IMR-90 (cell line): ENCODE data around the gene CREG1. TPM values are rescaled to one million over a fixed set of nuclear protein-coding genes. Genes with fewer than 3 reads are reported as not detected.

Source experiments
- ATAC-seq: fragments of 200-7000 bp; cut with Tn5 transposase; 2 replicates; pipeline ENCODE4 v1.9.1; 2020; ENCODE audit warnings: low read depth, mild to moderate bottlenecking, moderate library complexity
- BruUV-seq: library from RNA; stranded (reverse); fragments of 400-500 nt; replicated peaks from 2 replicates; lab custom pipeline; 2021; lab: Mats Ljungman, UMichigan
- CTCF ChIA-PET: fragments of 300-600 bp; formaldehyde crosslinking; extraction: SDS; loops from one replicate; lab custom pipeline; 2021; ENCODE audit warnings: antibody characterized with exemption; lab: Yijun Ruan, JAX
- POLR2A ChIA-PET: fragments of 300-600 bp; sonication (Branson Sonifier 250); formaldehyde crosslinking; loops from one replicate; lab custom pipeline; 2022; ENCODE audit warnings: antibody characterized with exemption; ENCODE audit not compliant: unreplicated experiment; lab: Charles Lee
- DNase-seq: peaks from one replicate; pipeline ENCODE4 v3.0.0; 2013
- H2AFZ ChIP-seq: replicated peaks from 2 replicates; pipeline ENCODE3; 2013; ENCODE audit warnings: low read length, mild to moderate bottlenecking; ENCODE audit not compliant: poor library complexity
- H2AK5ac ChIP-seq: 2 replicates; pipeline ENCODE4 v1.6.1; 2013; ENCODE audit warnings: low read depth, low read length, inconsistent platforms
- H2AK9ac ChIP-seq: replicated peaks from 2 replicates; pipeline ENCODE3; 2013; ENCODE audit warnings: mild to moderate bottlenecking, low read depth, low read length, moderate library complexity; ENCODE audit not compliant: poor library complexity
- H2BK120ac ChIP-seq: 2 replicates; pipeline ENCODE4 v1.6.1; 2013; ENCODE audit warnings: low read depth, low read length, inconsistent platforms
- H2BK15ac ChIP-seq: 3 replicates; pipeline ENCODE4 v1.6.1; 2013; ENCODE audit warnings: low read depth, low read length, inconsistent platforms
- H2BK20ac ChIP-seq: 2 replicates; pipeline ENCODE4 v1.6.1; 2013; ENCODE audit warnings: low read depth, mild to moderate bottlenecking, inconsistent platforms, low read length, moderate library complexity
- H2BK5ac ChIP-seq: 2 replicates; pipeline ENCODE4 v1.6.1; 2013; ENCODE audit warnings: mild to moderate bottlenecking, low read depth, low read length, inconsistent platforms; ENCODE audit not compliant: poor library complexity, severe bottlenecking
- H3K14ac ChIP-seq: replicated peaks from 2 replicates; pipeline ENCODE4 v1.6.1; 2013; ENCODE audit warnings: low read depth, low read length, inconsistent platforms
- H3K18ac ChIP-seq: 2 replicates; pipeline ENCODE4 v1.6.1; 2013; ENCODE audit warnings: low read depth, low read length, control low read depth
- H3K23ac ChIP-seq: 2 replicates; pipeline ENCODE4 v1.6.1; 2013; ENCODE audit warnings: low read depth, low read length, inconsistent platforms
- H3K27ac ChIP-seq: 2 replicates; pipeline ENCODE4 v1.5.1; 2013; ENCODE audit warnings: mild to moderate bottlenecking, control low read depth, low read length; ENCODE audit not compliant: insufficient read depth
- H3K27me3 ChIP-seq: 2 replicates; pipeline ENCODE4 v1.6.1; 2013; ENCODE audit warnings: low read length; ENCODE audit not compliant: control insufficient read depth, insufficient read depth
- H3K36me3 ChIP-seq: 2 replicates; pipeline ENCODE4 v1.6.1; 2013; ENCODE audit warnings: low read length, mixed read lengths; ENCODE audit not compliant: control insufficient read depth, insufficient read depth
- H3K4ac ChIP-seq: 2 replicates; pipeline ENCODE4 v1.6.1; 2013; ENCODE audit warnings: low read depth, low read length, inconsistent platforms
- H3K4me1 ChIP-seq: 2 replicates; pipeline ENCODE4 v1.6.1; 2013; ENCODE audit warnings: low read length, mixed read lengths; ENCODE audit not compliant: control insufficient read depth, insufficient read depth
- H3K4me2 ChIP-seq: 2 replicates; pipeline ENCODE4 v1.6.1; 2013; ENCODE audit warnings: low read depth, mild to moderate bottlenecking, control low read depth, low read length, moderate library complexity
- H3K4me3 ChIP-seq: 2 replicates; pipeline ENCODE4 v1.5.1; 2013; ENCODE audit warnings: low read depth, mild to moderate bottlenecking, control low read depth, low read length, moderate library complexity; ENCODE audit not compliant: insufficient read depth
- H3K56ac ChIP-seq: 2 replicates; pipeline ENCODE4 v1.6.1; 2013; ENCODE audit warnings: low read length, inconsistent platforms; ENCODE audit not compliant: insufficient read depth; ENCODE audit errors: extremely low read depth
- H3K79me1 ChIP-seq, 2 experiments: 2 replicates each; pipeline ENCODE4 v1.6.1; 2013; ENCODE audit warnings: low read length in 2 of 2, inconsistent platforms in 1 of 2, low read depth in 1 of 2
- H3K9ac ChIP-seq: 2 replicates; pipeline ENCODE4 v1.6.1; 2013; ENCODE audit warnings: low read depth, low read length, control low read depth
- H3K9me1 ChIP-seq: 2 replicates; pipeline ENCODE4 v1.6.1; 2013; ENCODE audit warnings: low read length, inconsistent platforms; ENCODE audit not compliant: insufficient read depth
- H3K9me3 ChIP-seq: 2 replicates; pipeline ENCODE4 v1.6.1; 2013; ENCODE audit warnings: low read length; ENCODE audit not compliant: control insufficient read depth, insufficient read depth
- H4K20me1 ChIP-seq: 2 replicates; pipeline ENCODE4 v1.6.1; 2013; ENCODE audit warnings: low read length, inconsistent platforms; ENCODE audit not compliant: insufficient read depth
- H4K5ac ChIP-seq: 2 replicates; pipeline ENCODE4 v1.6.1; 2013; ENCODE audit warnings: mild to moderate bottlenecking, low read depth, low read length, control low read depth
- H4K8ac ChIP-seq, 2 experiments: 2 replicates each; pipeline ENCODE4 v1.6.1; 2013; ENCODE audit warnings: low read depth in 2 of 2, low read length in 2 of 2, control low read depth in 1 of 2, inconsistent platforms in 1 of 2
- H4K91ac ChIP-seq: 2 replicates; pipeline ENCODE4 v1.6.1; 2013; ENCODE audit warnings: low read depth, low read length, inconsistent platforms; ENCODE audit not compliant: insufficient read depth
- BHLHE40 ChIP-seq: fragments of 150-350 bp; IDR thresholded peaks from 2 replicates; pipeline ENCODE4 v1.6.1; 2016; ENCODE audit warnings: mild to moderate bottlenecking, low read depth, low read length
- CEBPB ChIP-seq: IDR thresholded peaks from 2 replicates; pipeline ENCODE4 v1.6.1; 2012; ENCODE audit warnings: low read depth, low read length, improper control_type of control experiment
- CHD1 ChIP-seq: IDR thresholded peaks from 2 replicates; pipeline ENCODE4 v1.6.1; 2012; ENCODE audit warnings: low read depth, low read length, improper control_type of control experiment
- FOS ChIP-seq: fragments of 150-350 bp; IDR thresholded peaks from 2 replicates; pipeline ENCODE4 v1.6.1; 2016; ENCODE audit warnings: low read depth, low read length
- MAFK ChIP-seq: IDR thresholded peaks from 2 replicates; pipeline ENCODE4 v1.6.1; 2012; ENCODE audit warnings: low read depth, low read length, improper control_type of control experiment
- MAZ ChIP-seq: IDR thresholded peaks from 2 replicates; pipeline ENCODE4 v1.6.1; 2012; ENCODE audit warnings: low read depth, mild to moderate bottlenecking, low read length, improper control_type of control experiment, moderate library complexity, borderline replicate concordance
- MXI1 ChIP-seq: IDR thresholded peaks from 2 replicates; pipeline ENCODE4 v1.6.1; 2012; ENCODE audit warnings: low read depth, mild to moderate bottlenecking, low read length, moderate library complexity, borderline replicate concordance
- NFE2L2 ChIP-seq: fragments of 150-350 bp; IDR thresholded peaks from 2 replicates; pipeline ENCODE4 v1.6.1; 2016; ENCODE audit warnings: low read depth, mild to moderate bottlenecking, low read length
- POLR2A ChIP-seq: IDR thresholded peaks from 2 replicates; pipeline ENCODE4 v1.6.1; 2012; ENCODE audit warnings: mild to moderate bottlenecking, low read depth, low read length
- RAD21 ChIP-seq: IDR thresholded peaks from 2 replicates; pipeline ENCODE4 v1.6.1; 2012; ENCODE audit warnings: low read length, improper control_type of control experiment
- RCOR1 ChIP-seq: IDR thresholded peaks from 2 replicates; pipeline ENCODE4 v1.6.1; 2012; ENCODE audit warnings: mild to moderate bottlenecking, low read length, improper control_type of control experiment; ENCODE audit not compliant: insufficient replicate concordance
- RFX5 ChIP-seq: IDR thresholded peaks from 2 replicates; pipeline ENCODE4 v1.8.0; 2012; ENCODE audit warnings: low read depth, mild to moderate bottlenecking, low read length, moderate library complexity
- SMC3 ChIP-seq: fragments of 150-350 bp; IDR thresholded peaks from 2 replicates; pipeline ENCODE4 v1.6.1; 2016; ENCODE audit warnings: low read depth, mild to moderate bottlenecking, antibody characterized with exemption, low read length, moderate library complexity
- WGBS, 2 experiments: methylation state at CpG; one replicate each; pipeline versions ENCODE4 v1.1.5 to v1.1.7; 2013; ENCODE audit warnings: missing lambda C conversion rate in 2 of 2; ENCODE audit not compliant: insufficient read length in 1 of 2; ENCODE audit errors: extremely low coverage in 2 of 2; 5-methylcytosine and 5-hydroxymethylcytosine counted together
- dilution Hi-C: fragments of 300-500 bp; cut with HindIII; formaldehyde crosslinking; loops from one replicate; pipeline ENCODE4 v1.14.3; 2018; ENCODE audit warnings: low sequenced_read_pairs; ENCODE audit not compliant: unreplicated experiment
- in situ Hi-C: fragments of 300-500 bp; cut with MboI; formaldehyde crosslinking; loops from 3 replicates; pipeline ENCODE4 v1.14.3; 2019; ENCODE audit warnings: low sequenced_read_pairs, inconsistent platforms, mixed read lengths
- intact Hi-C: fragments of 100-400 bp; cut with micrococcal nuclease; formaldehyde crosslinking; loops from 2 replicates; pipeline ENCODE4 v1.10.0; 2022
- polyA plus RNA-seq, 3 experiments: library from polyadenylated mRNA; depleted of rRNA; stranded (reverse); fragments of >200 nt; gene quantifications; 2 replicates each; pipeline ENCODE4 v1.2.3, GENCODE V29; 2012; ENCODE audit warnings: low replicate concordance in 1 of 3
- total RNA-seq: library from RNA; depleted of rRNA; stranded (reverse); fragments of >200 nt; gene quantifications from 2 replicates; pipeline ENCODE4 v1.2.3, GENCODE V29; 2012
- TF ChIP-seq, protein P1 (sequence below): conservative IDR thresholded peaks from 2 replicates; pipeline ENCODE4 v1.5.1; 2012; ENCODE audit warnings: mild to moderate bottlenecking, low read depth, low read length, improper control_type of control experiment
- TF ChIP-seq, protein P2 (sequence below): fragments of 150-350 bp; IDR thresholded peaks from 2 replicates; pipeline ENCODE4 v1.6.1; 2017; ENCODE audit warnings: mild to moderate bottlenecking, antibody characterized with exemption, low read length, low read depth
- TF ChIP-seq, protein P3 (sequence below): fragments of 150-350 bp; IDR thresholded peaks from 2 replicates; pipeline ENCODE4 v1.6.1; 2016; ENCODE audit warnings: low read depth, mild to moderate bottlenecking, low read length, moderate library complexity, borderline replicate concordance

The CREG1 gene
- total and polyA plus RNA-seq, 2 of the 4 experiments (the other 2 are of a cell fraction): 2.9 to 6.4 TPM

DNA sequence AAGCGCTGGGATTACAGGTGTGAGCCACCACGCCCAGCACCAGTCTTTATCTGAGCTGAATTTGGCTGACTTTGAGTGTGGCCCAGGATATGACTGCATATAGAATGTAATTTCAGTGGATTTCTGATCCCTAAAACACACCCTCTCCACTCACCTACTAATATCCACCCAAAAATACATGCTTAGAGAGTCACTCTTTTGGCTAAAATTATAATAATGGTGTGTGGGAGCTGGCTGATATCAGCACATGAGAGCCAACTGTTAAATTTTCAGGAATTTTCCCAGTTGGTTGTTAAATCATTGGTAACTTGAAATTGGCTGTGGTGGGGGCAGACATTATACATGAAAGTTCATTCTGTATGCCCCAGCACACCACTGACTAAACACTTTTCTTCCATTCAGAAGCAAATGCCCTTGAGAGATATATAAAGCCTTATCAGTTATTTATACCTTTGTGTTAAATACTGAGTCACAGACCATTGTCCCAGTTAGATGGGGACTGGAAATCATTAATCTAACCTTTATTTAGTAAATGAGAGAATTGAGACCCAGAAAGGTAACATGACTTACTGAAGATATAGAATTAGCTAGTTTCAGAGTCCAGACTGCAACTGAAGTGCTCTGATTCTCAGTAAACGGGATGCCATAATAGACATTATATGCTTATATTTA is 25.4 kb downstream of the CREG1 start:
- H4K5ac ChIP-seq: no peak overlapping the region
- H3K27me3 ChIP-seq: peaks cover 11% of the 10 kb centered on the region
- no peaks in the 10 kb centered on the region for H3K36me3 ChIP-seq
- H3K4ac ChIP-seq: no peak overlapping the region
- H2BK120ac ChIP-seq: no peak overlapping the region
- no TSS peak for BruUV-seq
- no peak for DNase-seq
- dilution Hi-C loops: no loop called here
- no peaks in the 10 kb centered on the region for H3K9me1 ChIP-seq
- ChIA-PET POLR2A (no interaction called here), CTCF (interaction anchor here (0.6 to 1.3 kb wide), 3 partner anchors 11 to 134 kb away, joined by 3 to 4 read pairs (median 4); no protein-coding TSS in a partner anchor)
- H2BK15ac ChIP-seq: no peak overlapping the region
- H3K56ac ChIP-seq: no peak overlapping the region
- no peak overlapping the region for H2AK5ac ChIP-seq
- in situ Hi-C loops: no loop called here
- no peak overlapping the region for H2BK20ac ChIP-seq
- no peak overlapping the region for H2AK9ac ChIP-seq
- no peak overlapping the region for H3K4me3 ChIP-seq
- no peak overlapping the region for H3K23ac ChIP-seq
- no peak overlapping the region for H3K4me2 ChIP-seq
- no peak overlapping the region for H3K27ac ChIP-seq
- TF ChIP-seq POLR2A: no peak
- no peak for TF ChIP-seq CEBPB
- no peak for TF ChIP-seq RCOR1
- no peak for TF ChIP-seq RAD21
- TF ChIP-seq, protein P1, sequence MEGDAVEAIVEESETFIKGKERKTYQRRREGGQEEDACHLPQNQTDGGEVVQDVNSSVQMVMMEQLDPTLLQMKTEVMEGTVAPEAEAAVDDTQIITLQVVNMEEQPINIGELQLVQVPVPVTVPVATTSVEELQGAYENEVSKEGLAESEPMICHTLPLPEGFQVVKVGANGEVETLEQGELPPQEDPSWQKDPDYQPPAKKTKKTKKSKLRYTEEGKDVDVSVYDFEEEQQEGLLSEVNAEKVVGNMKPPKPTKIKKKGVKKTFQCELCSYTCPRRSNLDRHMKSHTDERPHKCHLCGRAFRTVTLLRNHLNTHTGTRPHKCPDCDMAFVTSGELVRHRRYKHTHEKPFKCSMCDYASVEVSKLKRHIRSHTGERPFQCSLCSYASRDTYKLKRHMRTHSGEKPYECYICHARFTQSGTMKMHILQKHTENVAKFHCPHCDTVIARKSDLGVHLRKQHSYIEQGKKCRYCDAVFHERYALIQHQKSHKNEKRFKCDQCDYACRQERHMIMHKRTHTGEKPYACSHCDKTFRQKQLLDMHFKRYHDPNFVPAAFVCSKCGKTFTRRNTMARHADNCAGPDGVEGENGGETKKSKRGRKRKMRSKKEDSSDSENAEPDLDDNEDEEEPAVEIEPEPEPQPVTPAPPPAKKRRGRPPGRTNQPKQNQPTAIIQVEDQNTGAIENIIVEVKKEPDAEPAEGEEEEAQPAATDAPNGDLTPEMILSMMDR: no peak
- no peak for TF ChIP-seq CHD1
- no peak for TF ChIP-seq BHLHE40
- TF ChIP-seq RFX5: no peak
- TF ChIP-seq MAFK: no peak
- no peak for TF ChIP-seq MAZ
- no peak for TF ChIP-seq SMC3
- TF ChIP-seq, protein P2, sequence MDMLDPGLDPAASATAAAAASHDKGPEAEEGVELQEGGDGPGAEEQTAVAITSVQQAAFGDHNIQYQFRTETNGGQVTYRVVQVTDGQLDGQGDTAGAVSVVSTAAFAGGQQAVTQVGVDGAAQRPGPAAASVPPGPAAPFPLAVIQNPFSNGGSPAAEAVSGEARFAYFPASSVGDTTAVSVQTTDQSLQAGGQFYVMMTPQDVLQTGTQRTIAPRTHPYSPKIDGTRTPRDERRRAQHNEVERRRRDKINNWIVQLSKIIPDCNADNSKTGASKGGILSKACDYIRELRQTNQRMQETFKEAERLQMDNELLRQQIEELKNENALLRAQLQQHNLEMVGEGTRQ: no peak
- no peak for TF ChIP-seq NFE2L2
- TF ChIP-seq, protein P3, sequence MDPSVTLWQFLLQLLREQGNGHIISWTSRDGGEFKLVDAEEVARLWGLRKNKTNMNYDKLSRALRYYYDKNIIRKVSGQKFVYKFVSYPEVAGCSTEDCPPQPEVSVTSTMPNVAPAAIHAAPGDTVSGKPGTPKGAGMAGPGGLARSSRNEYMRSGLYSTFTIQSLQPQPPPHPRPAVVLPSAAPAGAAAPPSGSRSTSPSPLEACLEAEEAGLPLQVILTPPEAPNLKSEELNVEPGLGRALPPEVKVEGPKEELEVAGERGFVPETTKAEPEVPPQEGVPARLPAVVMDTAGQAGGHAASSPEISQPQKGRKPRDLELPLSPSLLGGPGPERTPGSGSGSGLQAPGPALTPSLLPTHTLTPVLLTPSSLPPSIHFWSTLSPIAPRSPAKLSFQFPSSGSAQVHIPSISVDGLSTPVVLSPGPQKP: no peak
- no peak for TF ChIP-seq FOS
- TF ChIP-seq MXI1: no peak
- WGBS, 2 experiments: no CpG with 5 or more reads among the region's 3 CpGs
- no peak overlapping the region for H3K14ac ChIP-seq
- H3K79me1 ChIP-seq: no peaks in the 10 kb centered on the region
- no peaks in the 10 kb centered on the region for H3K9me3 ChIP-seq
- no peak overlapping the region for H3K18ac ChIP-seq
- no peak overlapping the region for H4K8ac ChIP-seq
- ATAC-seq: no peak
- no peak overlapping the region for H4K91ac ChIP-seq
- H4K20me1 ChIP-seq: no peaks in the 10 kb centered on the region
- no peak overlapping the region for H3K9ac ChIP-seq
- H2BK5ac ChIP-seq: no peak overlapping the region
- no peak overlapping the region for H2AFZ ChIP-seq
- H3K4me1 ChIP-seq: no peaks in the 10 kb centered on the region
- intact Hi-C loops: no loop called here
